Coronary artery (tissue), 2 donors: Measurements from ENCODE around the gene GALNT17.

ENCODE experiments used
- DNase-seq: peaks from one replicate; pipeline ENCODE4 v3.0.0-alpha.2; 2017; ENCODE audit warnings: low spot score
- H3K27ac ChIP-seq, 2 donors: fragments of 200-600 bp; sonication (generic); one replicate each; pipeline ENCODE4 v1.5.1; 2016 to 2019
- H3K4me3 ChIP-seq: fragments of 200-600 bp; sonication (generic); 2 replicates; pipeline ENCODE4 v1.5.1; 2016; ENCODE audit warnings: mild to moderate bottlenecking, moderate library complexity
- CTCF ChIP-seq: fragments of 200-600 bp; sonication (generic); IDR thresholded peaks from one replicate; pipeline ENCODE4 v1.5.1; 2019; ENCODE audit warnings: antibody characterized with exemption

The GALNT17 gene

GRCh38 chr7:71553306-71553705, 421.4 kb downstream of the GALNT17 start:
- DNase-seq, result no peak
- Histone ChIP-seq H3K27ac (no peak overlapping the region), H3K4me3 (no peak overlapping the region)
- no peak for TF ChIP-seq CTCF

- TF ChIP-seq CTCF, result no peak
- DNase-seq, result no peak
- Histone ChIP-seq H3K27ac (no peak overlapping the region), H3K4me3 (no peak overlapping the region)
Observed at GRCh38 chr7:71555758-71556157, 423.8 kb downstream of the GALNT17 start.

GRCh38 chr7:71558806-71559613, 427.1 kb downstream of the GALNT17 start:
- H3K27ac ChIP-seq, result no peak overlapping the region
- no peak for DNase-seq
- TF ChIP-seq CTCF, result no peak

GRCh38 chr7:71560354-71560995, 428.5 kb downstream of the GALNT17 start:
- no peak for DNase-seq
- TF ChIP-seq CTCF, result no peak
- H3K4me3 ChIP-seq, result no peak overlapping the region
- no peak overlapping the region for H3K27ac ChIP-seq

More at GRCh38 chr7:71558806-71559613, 427.1 kb downstream of the GALNT17 start:
- H3K4me3 ChIP-seq, result no peak overlapping the region

- Histone ChIP-seq H3K27ac (no peak overlapping the region), H3K4me3 (no peak overlapping the region)
- TF ChIP-seq CTCF, result no peak
- DNase-seq, result no peak
Observed at GRCh38 chr7:71563276-71563675, 431.3 kb downstream of the GALNT17 start.

- Histone ChIP-seq H3K27ac (no peak overlapping the region), H3K4me3 (no peak overlapping the region)
- TF ChIP-seq CTCF, result no peak
- no peak for DNase-seq
Observed at GRCh38 chr7:71566376-71566775, 434.4 kb downstream of the GALNT17 start.

- no peak for DNase-seq
- Histone ChIP-seq H3K4me3 (no peak overlapping the region), H3K27ac (no peak overlapping the region)
- no peak for TF ChIP-seq CTCF
Observed at GRCh38 chr7:71566991-71567390, 435.0 kb downstream of the GALNT17 start.
